WTC11 (cell line): Measurements from ENCODE around the gene GPR26. TPM values are rescaled to one million over a fixed set of nuclear protein-coding genes. Genes with fewer than 3 reads are reported as not detected.

Experiments used
- ATAC-seq: fragments of 200-7000 bp; cut with Tn5 transposase; 2 replicates; pipeline ENCODE4 v1.10.0; 2021; ENCODE audit warnings: mild to moderate bottlenecking, moderate library complexity
- CTCF ChIA-PET: fragments of 300-600 bp; sonication (Branson Sonifier 250); formaldehyde crosslinking; loops from one replicate; lab custom pipeline; 2021; ENCODE audit warnings: antibody characterized with exemption; lab: Charles Lee
- POLR2A ChIA-PET: fragments of 350-600 bp; sonication (Branson Sonifier 250); formaldehyde crosslinking; loops from one replicate; lab custom pipeline; 2021; ENCODE audit warnings: antibody characterized with exemption; lab: Charles Lee
- DNase-seq: peaks from one replicate; pipeline ENCODE4 v3.0.0; 2021; ENCODE audit warnings: low spot score
- H3K27ac Mint-ChIP-seq: 2 replicates; pipeline ENCODE4 v1.8.0; 2021; ENCODE audit warnings: mixed read lengths
- H3K27me3 Mint-ChIP-seq: 2 replicates; pipeline ENCODE4 v1.8.0; 2021; ENCODE audit warnings: low read depth, mild to moderate bottlenecking, moderate library complexity, mixed read lengths
- H3K36me3 Mint-ChIP-seq: 2 replicates; pipeline ENCODE4 v1.8.0; 2021; ENCODE audit warnings: mixed read lengths
- H3K4me1 Mint-ChIP-seq: 2 replicates; pipeline ENCODE4 v1.8.0; 2022; ENCODE audit warnings: mixed read lengths
- H3K4me3 Mint-ChIP-seq: 2 replicates; pipeline ENCODE4 v1.8.0; 2021; ENCODE audit warnings: mild to moderate bottlenecking, moderate library complexity, mixed read lengths
- H3K9me3 Mint-ChIP-seq: 2 replicates; pipeline ENCODE4 v1.8.0; 2021; ENCODE audit warnings: mixed read lengths
- ATF3 ChIP-seq: sonication (generic); formaldehyde crosslinking; conservative IDR thresholded peaks from 2 replicates; pipeline ENCODE4 v1.8.1; 2022; ENCODE audit warnings: mild to moderate bottlenecking, missing genetic modification reagents
- E2F4 ChIP-seq: sonication (generic); formaldehyde crosslinking; IDR thresholded peaks from 2 replicates; pipeline ENCODE4 v1.8.1; 2022; ENCODE audit warnings: low read depth, mild to moderate bottlenecking, moderate library complexity, missing genetic modification reagents, borderline replicate concordance
- ESRRA ChIP-seq: sonication (generic); formaldehyde crosslinking; IDR thresholded peaks from 2 replicates; pipeline ENCODE4 v1.8.1; 2022; ENCODE audit warnings: mild to moderate bottlenecking, missing genetic modification reagents, borderline replicate concordance
- HMGA2 ChIP-seq: fragments of 250-450 bp; sonication (Bioruptor Pico); IDR thresholded peaks from 2 replicates; pipeline ENCODE4 v1.4.0; 2021; ENCODE audit warnings: mild to moderate bottlenecking, moderate library complexity
- ZMAT4 ChIP-seq: fragments of 250-450 bp; sonication (Bioruptor Pico); IDR thresholded peaks from 2 replicates; pipeline ENCODE4 v1.9.0; 2021; ENCODE audit warnings: mild to moderate bottlenecking
- ZNF138 ChIP-seq: sonication (generic); formaldehyde crosslinking; conservative IDR thresholded peaks from 2 replicates; pipeline ENCODE4 v1.8.1; 2022; ENCODE audit warnings: mild to moderate bottlenecking, moderate library complexity, missing genetic modification reagents
- ZNF219 ChIP-seq: sonication (generic); formaldehyde crosslinking; IDR thresholded peaks from 2 replicates; pipeline ENCODE4 v1.8.0; 2023; ENCODE audit warnings: missing genetic modification reagents, mild to moderate bottlenecking, borderline replicate concordance
- ZNF423 ChIP-seq: fragments of 250-450 bp; sonication (Bioruptor Pico); IDR thresholded peaks from 2 replicates; pipeline ENCODE4 v2.1.2; 2022; ENCODE audit warnings: mild to moderate bottlenecking, moderate library complexity
- total RNA-seq: library from RNA; stranded (reverse); gene quantifications from 3 replicates; pipeline ENCODE4 v1.2.3, GENCODE V29; 2021
- TF ChIP-seq, protein P1 (sequence below): sonication (generic); formaldehyde crosslinking; IDR thresholded peaks from 2 replicates; pipeline ENCODE4 v1.8.1; 2022; ENCODE audit warnings: mild to moderate bottlenecking, moderate library complexity, missing genetic modification reagents
- TF ChIP-seq, protein P2 (sequence below): sonication (generic); formaldehyde crosslinking; IDR thresholded peaks from 2 replicates; pipeline ENCODE4 v1.8.0; 2022; ENCODE audit warnings: missing genetic modification reagents
- TF ChIP-seq, protein P3 (sequence below): sonication (generic); formaldehyde crosslinking; IDR thresholded peaks from 2 replicates; pipeline ENCODE4 v1.8.0; 2023; ENCODE audit warnings: missing genetic modification reagents
- TF ChIP-seq, protein P4 (sequence below): sonication (generic); formaldehyde crosslinking; IDR thresholded peaks from 2 replicates; pipeline ENCODE4 v1.8.1; 2023; ENCODE audit warnings: mild to moderate bottlenecking, missing genetic modification reagents, moderate library complexity
- TF ChIP-seq, protein P5 (sequence below): fragments of 250-450 bp; sonication (Bioruptor Pico); IDR thresholded peaks from 2 replicates; pipeline ENCODE4 v1.9.0; 2021; ENCODE audit warnings: moderate library complexity, mild to moderate bottlenecking, inconsistent platforms, borderline replicate concordance

Gene GPR26
- total RNA-seq, 1 experiment from 2014 or later, result 0.07 TPM

DNA sequence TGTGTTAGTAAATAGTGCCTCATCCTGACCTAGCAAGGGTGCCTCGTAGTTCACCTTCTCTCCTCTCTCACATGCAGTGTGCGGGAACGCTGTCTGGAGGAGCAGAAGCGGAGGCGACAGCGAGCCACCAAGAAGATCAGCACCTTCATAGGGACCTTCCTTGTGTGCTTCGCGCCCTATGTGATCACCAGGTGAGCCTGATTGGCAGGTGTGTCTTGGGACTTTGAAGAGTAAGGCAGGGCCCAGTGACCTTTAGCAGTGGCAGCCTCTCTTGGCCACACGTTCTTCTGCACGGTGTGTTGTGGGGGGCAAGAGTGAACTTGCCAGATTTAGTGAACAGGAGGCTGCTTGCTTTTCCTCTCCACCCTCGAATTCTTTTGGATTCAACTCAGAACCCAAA, 8.6 kb downstream of the GPR26 start:
- TF ChIP-seq, protein P1, sequence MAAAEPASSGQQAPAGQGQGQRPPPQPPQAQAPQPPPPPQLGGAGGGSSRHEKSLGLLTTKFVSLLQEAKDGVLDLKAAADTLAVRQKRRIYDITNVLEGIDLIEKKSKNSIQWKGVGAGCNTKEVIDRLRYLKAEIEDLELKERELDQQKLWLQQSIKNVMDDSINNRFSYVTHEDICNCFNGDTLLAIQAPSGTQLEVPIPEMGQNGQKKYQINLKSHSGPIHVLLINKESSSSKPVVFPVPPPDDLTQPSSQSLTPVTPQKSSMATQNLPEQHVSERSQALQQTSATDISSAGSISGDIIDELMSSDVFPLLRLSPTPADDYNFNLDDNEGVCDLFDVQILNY (CRISPR knock-in tag), result no peak
- TF ChIP-seq, all 79 proteins: peak for 0
- no peak overlapping the region for H3K4me3 Mint-ChIP-seq
- no peaks in the 10 kb centered on the region for H3K36me3 Mint-ChIP-seq
- H3K27me3 Mint-ChIP-seq, result peaks cover 4% of the 10 kb centered on the region; the same call in 1 of the 2 replicates
- POLR2A ChIA-PET, result no interaction called here
- no peaks in the 10 kb centered on the region for H3K9me3 Mint-ChIP-seq
- H3K4me1 Mint-ChIP-seq, result peaks cover 6% of the 10 kb centered on the region; the same call in 1 of the 2 replicates
- H3K27ac Mint-ChIP-seq, result no peak overlapping the region
- CTCF ChIA-PET, result interaction anchor here (1.1 to 1.8 kb wide), 2 partner anchors 93 to 102 kb away, joined by 3 to 7 read pairs; no protein-coding TSS in a partner anchor
- no peak for DNase-seq
- no peak for ATAC-seq

DNA sequence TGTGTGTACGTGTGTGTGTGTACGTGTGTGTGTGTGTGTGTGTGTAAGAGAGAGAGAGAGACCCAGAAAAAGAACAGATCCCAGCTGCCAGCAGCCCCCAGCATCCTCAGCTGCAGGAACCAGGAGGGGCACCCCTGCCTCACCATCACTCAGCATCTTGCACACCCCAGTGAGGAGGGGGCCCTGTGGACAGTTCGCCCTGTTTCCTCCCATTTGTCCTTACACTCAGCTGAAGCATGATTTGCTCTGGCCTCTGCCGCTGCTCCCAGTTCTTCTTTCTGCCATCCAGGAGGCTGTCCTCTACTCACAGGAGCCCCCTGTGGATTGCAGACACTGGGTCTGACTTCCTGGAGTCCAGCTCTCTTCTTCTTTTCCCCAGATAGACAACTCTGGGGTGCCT, 9.7 kb downstream of the GPR26 start:
- H3K36me3 Mint-ChIP-seq, result no peaks in the 10 kb centered on the region
- no peak for DNase-seq
- no peaks in the 10 kb centered on the region for H3K9me3 Mint-ChIP-seq
- CTCF ChIA-PET, result interaction anchor here (1.1 kb wide), 2 partner anchors 12 to 94 kb away, joined by 3 read pairs; no protein-coding TSS in a partner anchor
- no peak overlapping the region for H3K4me3 Mint-ChIP-seq
- POLR2A ChIA-PET, result no interaction called here
- no peak overlapping the region for H3K27ac Mint-ChIP-seq
- no peaks in the 10 kb centered on the region; the same call in 1 of the 2 replicates for H3K27me3 Mint-ChIP-seq
- H3K4me1 Mint-ChIP-seq, result peaks cover 6% of the 10 kb centered on the region; the same call in 1 of the 2 replicates
- no peak for ATAC-seq
- TF ChIP-seq, protein P2, sequence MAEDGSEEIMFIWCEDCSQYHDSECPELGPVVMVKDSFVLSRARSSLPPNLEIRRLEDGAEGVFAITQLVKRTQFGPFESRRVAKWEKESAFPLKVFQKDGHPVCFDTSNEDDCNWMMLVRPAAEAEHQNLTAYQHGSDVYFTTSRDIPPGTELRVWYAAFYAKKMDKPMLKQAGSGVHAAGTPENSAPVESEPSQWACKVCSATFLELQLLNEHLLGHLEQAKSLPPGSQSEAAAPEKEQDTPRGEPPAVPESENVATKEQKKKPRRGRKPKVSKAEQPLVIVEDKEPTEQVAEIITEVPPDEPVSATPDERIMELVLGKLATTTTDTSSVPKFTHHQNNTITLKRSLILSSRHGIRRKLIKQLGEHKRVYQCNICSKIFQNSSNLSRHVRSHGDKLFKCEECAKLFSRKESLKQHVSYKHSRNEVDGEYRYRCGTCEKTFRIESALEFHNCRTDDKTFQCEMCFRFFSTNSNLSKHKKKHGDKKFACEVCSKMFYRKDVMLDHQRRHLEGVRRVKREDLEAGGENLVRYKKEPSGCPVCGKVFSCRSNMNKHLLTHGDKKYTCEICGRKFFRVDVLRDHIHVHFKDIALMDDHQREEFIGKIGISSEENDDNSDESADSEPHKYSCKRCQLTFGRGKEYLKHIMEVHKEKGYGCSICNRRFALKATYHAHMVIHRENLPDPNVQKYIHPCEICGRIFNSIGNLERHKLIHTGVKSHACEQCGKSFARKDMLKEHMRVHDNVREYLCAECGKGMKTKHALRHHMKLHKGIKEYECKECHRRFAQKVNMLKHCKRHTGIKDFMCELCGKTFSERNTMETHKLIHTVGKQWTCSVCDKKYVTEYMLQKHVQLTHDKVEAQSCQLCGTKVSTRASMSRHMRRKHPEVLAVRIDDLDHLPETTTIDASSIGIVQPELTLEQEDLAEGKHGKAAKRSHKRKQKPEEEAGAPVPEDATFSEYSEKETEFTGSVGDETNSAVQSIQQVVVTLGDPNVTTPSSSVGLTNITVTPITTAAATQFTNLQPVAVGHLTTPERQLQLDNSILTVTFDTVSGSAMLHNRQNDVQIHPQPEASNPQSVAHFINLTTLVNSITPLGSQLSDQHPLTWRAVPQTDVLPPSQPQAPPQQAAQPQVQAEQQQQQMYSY (CRISPR knock-in tag), result no peak
- TF ChIP-seq ZNF423 (CRISPR knock-in tag) (no peak), E2F4 (CRISPR knock-in tag) (no peak), ZNF138 (CRISPR knock-in tag) (no peak), ESRRA (CRISPR knock-in tag) (no peak), ATF3 (CRISPR knock-in tag) (no peak), ZNF219 (no peak)
- TF ChIP-seq, protein P3, sequence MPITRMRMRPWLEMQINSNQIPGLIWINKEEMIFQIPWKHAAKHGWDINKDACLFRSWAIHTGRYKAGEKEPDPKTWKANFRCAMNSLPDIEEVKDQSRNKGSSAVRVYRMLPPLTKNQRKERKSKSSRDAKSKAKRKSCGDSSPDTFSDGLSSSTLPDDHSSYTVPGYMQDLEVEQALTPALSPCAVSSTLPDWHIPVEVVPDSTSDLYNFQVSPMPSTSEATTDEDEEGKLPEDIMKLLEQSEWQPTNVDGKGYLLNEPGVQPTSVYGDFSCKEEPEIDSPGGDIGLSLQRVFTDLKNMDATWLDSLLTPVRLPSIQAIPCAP (CRISPR knock-in tag), result no peak
- TF ChIP-seq, protein P4, sequence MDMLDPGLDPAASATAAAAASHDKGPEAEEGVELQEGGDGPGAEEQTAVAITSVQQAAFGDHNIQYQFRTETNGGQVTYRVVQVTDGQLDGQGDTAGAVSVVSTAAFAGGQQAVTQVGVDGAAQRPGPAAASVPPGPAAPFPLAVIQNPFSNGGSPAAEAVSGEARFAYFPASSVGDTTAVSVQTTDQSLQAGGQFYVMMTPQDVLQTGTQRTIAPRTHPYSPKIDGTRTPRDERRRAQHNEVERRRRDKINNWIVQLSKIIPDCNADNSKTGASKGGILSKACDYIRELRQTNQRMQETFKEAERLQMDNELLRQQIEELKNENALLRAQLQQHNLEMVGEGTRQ (CRISPR knock-in tag), result no peak

- Mint-ChIP-seq H3K4me3 (no peak overlapping the region), H3K27ac (no peak overlapping the region), H3K9me3 (no peaks in the 10 kb centered on the region), H3K27me3 (no peaks in the 10 kb centered on the region; the same call in 1 of the 2 replicates)
- DNase-seq, result no peak
- POLR2A ChIA-PET, result no interaction called here
- ATAC-seq, result no peak
- TF ChIP-seq, protein P4 (CRISPR knock-in tag), result no peak
- TF ChIP-seq ATF3 (CRISPR knock-in tag), result no peak
- TF ChIP-seq ZNF423 (CRISPR knock-in tag), result no peak
- TF ChIP-seq ZMAT4 (CRISPR knock-in tag), result no peak
- TF ChIP-seq HMGA2 (CRISPR knock-in tag), result no peak
- TF ChIP-seq, protein P5, sequence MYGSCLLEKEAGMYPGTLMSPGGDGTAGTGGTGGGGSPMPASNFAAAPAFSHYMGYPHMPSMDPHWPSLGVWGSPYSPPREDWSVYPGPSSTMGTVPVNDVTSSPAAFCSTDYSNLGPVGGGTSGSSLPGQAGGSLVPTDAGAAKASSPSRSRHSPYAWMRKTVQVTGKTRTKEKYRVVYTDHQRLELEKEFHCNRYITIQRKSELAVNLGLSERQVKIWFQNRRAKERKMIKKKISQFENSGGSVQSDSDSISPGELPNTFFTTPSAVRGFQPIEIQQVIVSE, result no peak
- TF ChIP-seq, all 79 proteins: peak for 0
- CTCF ChIA-PET, result interaction anchor here (1.2 kb wide), 1 partner anchor 104 kb away, joined by 3 read pairs; no protein-coding TSS in a partner anchor
- no peaks in the 10 kb centered on the region for H3K4me1 Mint-ChIP-seq
- H3K36me3 Mint-ChIP-seq, result no peaks in the 10 kb centered on the region
Observed at GRCh38 chr10:123677556-123677955, 11.4 kb downstream of the GPR26 start.
